Islet precursor cell (in vitro differentiated cells): Measurements from ENCODE around the gene ANTXRL.
"Not testable (repeated sequence)": the region's sequence is repeated elsewhere in the genome, so short reads cannot be mapped to it uniquely, and the experiment has no call there.

Experiments
- DNase-seq: peaks from one replicate; pipeline ENCODE4 v3.0.0-alpha.2; 2018

ANTXRL gene

DNA sequence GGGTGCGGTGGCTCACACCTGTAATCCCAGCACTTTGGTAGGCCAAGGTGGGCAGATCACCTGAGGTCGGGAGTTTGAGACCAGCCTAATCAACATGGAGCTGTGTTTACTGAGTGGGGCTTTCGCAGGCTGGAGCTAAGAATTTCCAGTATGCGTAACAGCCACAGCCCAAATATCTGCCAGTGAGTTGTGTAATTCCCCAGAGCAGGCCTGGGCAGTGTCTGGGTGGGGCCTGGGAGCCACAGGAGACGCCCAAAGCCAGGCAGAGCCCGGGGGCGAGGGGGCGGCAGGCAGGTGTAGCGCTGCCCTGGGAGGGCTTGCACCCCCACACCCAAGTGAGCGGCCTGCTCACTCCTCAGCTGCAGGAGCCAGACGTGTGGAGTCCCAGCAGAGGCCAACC is 88.6 kb downstream of the ANTXRL start, which contains the start of gene ANXA8L1:
Gene ANXA8L1, plus strand, starts transcription at position 371 of the 400 bp plus-strand sequence. CDS start 76 bp downstream, outside the sequence.
- not testable (repeated sequence) for DNase-seq

DNA sequence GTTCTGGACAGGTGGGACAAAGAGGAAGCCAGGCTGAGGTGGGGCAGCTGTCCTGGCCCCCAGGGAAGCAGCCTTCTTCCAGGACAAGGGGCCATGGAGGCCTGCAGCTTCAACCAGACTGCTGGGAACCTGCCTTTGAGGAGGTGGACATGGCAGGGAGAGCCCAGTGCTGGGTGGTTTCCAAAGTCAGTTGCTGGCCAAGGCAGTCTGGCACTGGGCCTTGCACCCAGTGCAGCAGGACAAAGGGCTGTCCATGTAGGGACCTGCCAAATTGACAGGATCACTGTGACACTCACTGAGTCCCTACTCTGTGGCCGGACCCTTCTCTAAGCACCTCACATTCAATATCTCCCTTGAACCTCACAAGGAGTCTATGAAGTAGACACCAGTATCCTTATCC is 90.2 kb downstream of the ANTXRL start:
- not testable (repeated sequence) for DNase-seq

DNA sequence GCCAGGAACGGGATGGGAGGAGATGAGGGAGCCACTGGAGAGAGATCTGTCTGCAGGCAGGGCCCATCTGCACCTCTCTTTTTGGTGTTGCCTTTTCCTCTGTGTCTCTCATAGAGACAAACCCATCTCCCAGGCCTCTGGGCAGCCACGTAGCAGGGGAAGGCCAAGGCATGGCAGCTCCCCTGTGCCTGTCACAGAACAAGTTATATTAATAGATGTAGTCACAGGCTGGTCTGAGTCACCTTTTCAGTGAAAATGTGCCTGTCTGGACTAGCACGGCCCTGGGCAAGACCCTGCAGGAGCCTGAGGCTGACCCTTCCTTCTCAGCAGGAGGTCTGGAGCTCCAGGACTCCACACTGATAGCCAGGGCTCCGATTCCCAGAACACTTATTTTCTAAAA is 90.9 kb downstream of the ANTXRL start:
- DNase-seq: not testable (repeated sequence)

DNA sequence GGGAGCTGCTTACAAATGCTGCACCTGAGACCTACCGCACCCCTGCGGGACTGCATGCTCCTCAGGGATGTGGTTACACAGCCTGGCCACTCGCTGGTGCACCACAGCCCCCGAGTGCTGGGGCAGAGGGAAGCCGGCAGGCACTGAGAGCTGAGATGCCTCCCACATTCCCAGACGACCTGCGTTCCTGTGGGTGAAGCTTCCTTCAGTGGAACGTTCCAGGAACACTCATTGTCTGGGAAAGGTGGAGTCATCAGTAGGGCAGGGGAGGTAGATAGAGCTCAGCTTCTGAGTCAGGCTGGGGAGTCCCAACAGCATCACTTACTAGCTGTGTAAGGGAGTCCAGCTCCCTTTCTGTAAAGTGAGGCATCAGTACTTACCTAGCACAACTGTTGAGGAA is 91.3 kb downstream of the ANTXRL start:
- DNase-seq: not testable (repeated sequence)

DNA sequence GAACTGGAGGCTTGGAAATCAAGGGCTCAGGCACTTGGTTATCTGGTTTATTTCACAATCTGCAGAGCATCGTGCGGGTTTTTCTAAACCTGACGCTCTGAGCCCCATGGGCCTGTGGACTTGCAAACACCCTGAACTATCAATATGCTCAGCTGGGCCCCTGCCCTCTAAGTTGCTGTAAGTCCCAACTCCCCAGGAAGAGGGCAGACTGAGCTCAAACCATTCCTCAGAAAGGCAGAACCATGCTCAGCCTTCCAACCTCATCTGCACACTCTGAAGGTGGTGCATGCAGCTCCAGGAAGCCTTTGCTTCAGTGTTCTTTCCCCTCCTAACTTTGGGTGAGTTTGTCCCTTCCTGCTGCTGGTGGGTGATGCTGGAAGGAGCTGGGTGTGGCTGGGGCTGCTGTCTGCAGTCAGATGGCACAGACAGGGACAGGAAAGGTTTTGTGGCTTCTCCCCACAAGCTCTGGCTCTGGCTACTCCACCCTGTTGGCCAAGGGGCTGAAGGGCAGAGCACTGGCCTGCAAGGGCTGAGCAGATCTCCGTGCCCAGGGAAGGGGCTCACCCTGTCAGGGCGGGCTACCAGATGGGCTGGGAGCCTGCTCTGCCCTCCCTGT is 92.5 kb downstream of the ANTXRL start:
- not testable (repeated sequence) for DNase-seq
